Measurements from ENCODE around the gene SPATS2L.

The SPATS2L gene

DNA sequence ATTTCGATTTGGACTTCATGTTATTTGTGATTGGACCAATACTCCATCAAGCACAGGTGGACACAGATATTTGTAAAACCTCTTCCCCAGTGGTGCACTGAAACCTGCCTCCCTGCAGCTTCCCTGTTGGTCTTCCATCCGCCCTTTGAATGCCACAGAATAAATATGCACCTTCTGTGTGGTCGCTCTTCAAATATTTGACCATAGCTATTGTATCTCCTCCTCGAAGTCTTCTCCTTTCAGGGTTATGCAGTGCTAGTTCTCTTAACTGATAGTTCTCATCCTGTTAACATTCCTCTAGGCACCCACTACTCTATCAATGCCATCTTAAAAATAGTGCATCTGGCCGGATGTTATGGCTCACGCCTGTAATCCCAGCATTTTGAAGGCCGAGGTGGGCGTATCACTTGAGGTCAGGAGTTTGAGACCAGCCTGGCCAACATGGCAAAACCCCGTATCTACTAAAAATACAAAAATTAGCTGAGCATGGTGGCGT is 12.5 kb downstream of the SPATS2L start:
- H3K4me3 ChIP-seq (ENCODE audit: low read depth, low read length) = no peak overlapping the region
- TF ChIP-seq CTCF (IDR thresholded peaks at IDR 0.05; ENCODE audit: borderline replicate concordance, insufficient read depth, low read depth, low read length) = no peak

GRCh38 chr2:200319548-200320337 is 13.2 kb downstream of the SPATS2L start:
- H3K4me3 ChIP-seq (ENCODE audit: low read depth, low read length) = no peak overlapping the region
- TF ChIP-seq CTCF (IDR thresholded peaks at IDR 0.05; ENCODE audit: borderline replicate concordance, insufficient read depth, low read depth, low read length) = no peak

GRCh38 chr2:200320344-200320743 is 13.9 kb downstream of the SPATS2L start:
- TF ChIP-seq CTCF (IDR thresholded peaks at IDR 0.05; ENCODE audit: borderline replicate concordance, insufficient read depth, low read depth, low read length) = no peak
- no peak overlapping the region for H3K4me3 ChIP-seq (ENCODE audit: low read depth, low read length)

DNA sequence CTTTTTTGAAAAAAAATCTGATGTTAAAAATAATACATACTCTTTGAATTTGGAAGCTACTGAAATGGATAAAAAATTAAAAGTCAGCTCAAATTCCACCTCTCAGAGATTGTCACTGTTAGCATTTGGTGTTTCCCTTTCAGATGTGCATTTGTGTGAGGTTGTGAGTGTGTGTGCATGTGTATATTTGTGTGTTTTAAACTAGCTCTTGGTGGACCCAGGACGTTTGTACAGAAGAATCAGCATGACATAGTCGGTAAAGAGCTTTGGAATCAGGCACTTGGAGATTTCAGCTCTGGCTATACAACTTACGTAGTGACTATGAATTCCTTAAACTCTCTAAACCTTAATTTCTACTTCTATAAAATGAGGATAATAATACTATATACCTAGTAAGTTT is 14.5 kb downstream of the SPATS2L start:
- TF ChIP-seq CTCF (IDR thresholded peaks at IDR 0.05; ENCODE audit: borderline replicate concordance, insufficient read depth, low read depth, low read length) = no peak
- H3K4me3 ChIP-seq (ENCODE audit: low read depth, low read length) = no peak overlapping the region

DNA sequence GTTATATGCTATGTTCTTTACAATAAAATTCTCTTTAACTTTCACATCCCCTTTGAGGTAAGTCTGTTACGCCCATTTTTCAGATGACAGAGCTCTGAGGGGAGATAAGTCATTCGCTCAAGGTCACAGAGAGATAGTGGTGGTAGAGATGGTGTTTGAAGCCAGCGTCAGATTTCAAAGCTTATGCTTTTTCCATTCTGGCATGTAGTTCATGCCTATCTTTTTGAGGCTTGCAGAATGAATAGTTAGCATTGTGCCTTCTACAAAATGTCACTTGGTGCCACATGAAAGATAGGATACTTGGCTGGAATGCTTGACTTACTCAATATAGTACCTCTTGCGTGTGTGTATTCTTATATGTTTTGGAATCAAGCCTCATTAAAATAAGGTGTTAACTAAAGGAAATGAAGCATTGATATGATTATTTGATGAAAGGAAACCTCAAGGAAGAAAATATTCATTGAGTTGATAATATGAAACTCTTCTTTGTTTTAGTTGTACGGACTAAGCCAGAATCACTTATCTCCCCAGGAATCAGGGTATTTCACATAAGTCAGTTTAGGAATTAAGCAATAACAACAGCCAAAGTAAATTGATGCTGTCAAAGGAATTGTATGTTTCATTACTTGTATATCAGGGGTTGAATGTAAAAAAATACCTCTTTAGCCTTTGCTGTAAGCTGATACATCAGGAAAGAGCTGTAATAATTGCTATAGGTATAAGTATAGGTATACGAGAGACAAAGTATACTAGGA is 15.5 kb downstream of the SPATS2L start:
- no peak for TF ChIP-seq CTCF (IDR thresholded peaks at IDR 0.05; ENCODE audit: borderline replicate concordance, insufficient read depth, low read depth, low read length)
- H3K4me3 ChIP-seq (ENCODE audit: low read depth, low read length) = no peak overlapping the region

DNA sequence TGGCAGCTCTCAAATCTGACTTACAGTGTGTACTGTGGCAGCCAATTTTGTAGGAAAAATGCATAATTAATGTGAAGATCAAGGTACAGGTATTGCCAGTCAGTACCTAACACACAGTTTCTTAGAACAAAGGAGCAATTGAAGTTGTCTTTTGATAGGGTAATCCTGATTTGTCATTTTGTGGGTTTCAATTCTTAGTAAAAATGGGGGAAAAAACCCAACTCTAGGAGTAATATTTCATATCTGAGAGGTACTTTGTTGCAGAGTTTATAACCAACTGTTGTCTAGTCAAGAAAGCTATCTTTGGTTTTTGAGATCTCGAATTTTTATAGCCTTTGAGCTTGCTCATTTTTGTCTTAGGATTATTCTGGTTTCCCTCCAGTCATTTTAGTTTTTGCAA is 16.1 kb downstream of the SPATS2L start:
- no peak for TF ChIP-seq CTCF (IDR thresholded peaks at IDR 0.05; ENCODE audit: borderline replicate concordance, insufficient read depth, low read depth, low read length)
- H3K4me3 ChIP-seq (ENCODE audit: low read depth, low read length) = no peak overlapping the region
